MM.1S (cell line): ENCODE measurements around the gene SNTN.

Experiments
- CTCF ChIP-seq: fragments of 300-600 bp; sonication (generic); IDR thresholded peaks from 2 replicates; pipeline ENCODE4 v1.5.1; 2016; ENCODE audit warnings: antibody characterized with exemption, low read length, mixed read lengths
- EZH2 ChIP-seq: fragments of 300-600 bp; sonication (generic); optimal IDR thresholded peaks from 2 replicates; pipeline ENCODE3; 2017; ENCODE audit warnings: low read depth, mild to moderate bottlenecking, antibody characterized with exemption, low read length, mixed read lengths

DNA sequence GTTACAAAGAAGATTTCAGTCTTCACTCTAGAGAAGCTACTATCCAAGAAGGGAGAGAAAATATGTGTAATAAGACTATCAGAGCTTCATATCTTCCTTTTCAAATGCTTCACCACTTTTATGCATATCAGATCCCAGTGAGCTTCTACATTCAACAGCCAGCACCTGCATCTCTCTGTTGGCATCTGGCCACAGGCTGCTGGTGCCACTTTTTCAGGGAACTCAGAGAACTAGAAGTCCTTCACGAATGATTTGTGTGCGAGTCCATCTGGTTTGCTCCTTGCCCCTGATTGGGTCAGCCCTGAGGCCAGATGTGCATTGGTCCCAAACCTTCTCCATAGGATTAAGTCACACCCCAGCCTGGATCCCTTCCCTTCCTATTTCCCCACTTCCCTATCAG, 22.1 kb downstream of the SNTN start:
- TF ChIP-seq CTCF (no peak), EZH2 (no peak)
